Gastrocnemius medialis (tissue), 4 donors: Measurements from ENCODE around the gene KCNC4. TPM values are rescaled to one million over a fixed set of nuclear protein-coding genes. Genes with fewer than 3 reads are reported as not detected.

Source experiments
- ATAC-seq, 2 donors: fragments of 150-250 bp; one replicate each; pipeline ENCODE4 v1.9.1; 2016
- DNase-seq, 2 donors: peaks; one replicate each; pipeline ENCODE4 v3.0.0-alpha.2; 2019
- H3K27ac ChIP-seq, 4 donors: fragments of 200-600 bp; sonication (generic); 1 replicate in 1 of 4; 2 replicates in 3 of 4; pipeline ENCODE4 v1.5.1; 2016 to 2018; ENCODE audit warnings: mild to moderate bottlenecking in 2 of 4, moderate library complexity in 1 of 4
- H3K27me3 ChIP-seq, 3 donors: fragments of 200-600 bp; sonication (generic) in 2 of 3; 1 replicate in 1 of 3; 2 replicates in 2 of 3; pipeline versions ENCODE4 v1.5.1 to v1.6.0; 2016 to 2019; ENCODE audit warnings: mild to moderate bottlenecking in 1 of 3, moderate library complexity in 1 of 3
- H3K36me3 ChIP-seq, 2 donors: fragments of 200-600 bp; sonication (generic) in 1 of 2; one replicate each; pipeline ENCODE4 v1.5.1; 2017 to 2018
- H3K4me1 ChIP-seq, 2 donors: fragments of 200-600 bp; sonication (generic) in 1 of 2; one replicate each; pipeline ENCODE4 v1.5.1; 2016 to 2017; ENCODE audit warnings: mild to moderate bottlenecking in 2 of 2
- H3K4me3 ChIP-seq, 4 donors: fragments of 200-600 bp; sonication (generic) in 3 of 4; 1 replicate in 1 of 4; 2 replicates in 3 of 4; pipeline ENCODE4 v1.5.1; 2016 to 2019; ENCODE audit warnings: mild to moderate bottlenecking in 2 of 4
- H3K9me3 ChIP-seq, 3 donors: fragments of 200-600 bp; sonication (generic) in 2 of 3; 1 replicate in 1 of 3; 2 replicates in 2 of 3; pipeline ENCODE4 v1.5.1; 2016 to 2019
- POLR2A ChIP-seq, 2 donors: fragments of 450-650 bp; IDR thresholded peaks; one replicate each; pipeline ENCODE4 v1.6.1; 2017; ENCODE audit warnings: antibody characterized with exemption in 2 of 2, mild to moderate bottlenecking in 2 of 2, moderate library complexity in 2 of 2
- in situ Hi-C, 4 donors: fragments of 200-750 bp; cut with MboI; loops; one replicate each; pipeline versions ENCODE4 v1.15.0 to v1.8.0; 2017; ENCODE audit warnings: low sequenced_read_pairs in 4 of 4
- intact Hi-C: fragments of 100-400 bp; cut with DNase I; formaldehyde crosslinking; loops from one replicate; pipeline ENCODE4 v1.15.1; 2023; ENCODE audit warnings: low total_unique reads
- total RNA-seq, 4 donors: library from RNA; depleted of rRNA; stranded (reverse); fragments of >200 nt; gene quantifications; one replicate each; pipeline versions ENCODE4 v1.1.0 to v1.2.3, GENCODE V29; 2016
- TF ChIP-seq, protein P1 (sequence below), 5 experiments: fragments of 450-650 bp in 3 of 5; fragments of 200-600 bp in 2 of 5; sonication (generic) in 2 of 5; IDR thresholded peaks in 4 of 5; conservative IDR thresholded peaks in 1 of 5; 1 replicate in 4 of 5; 2 replicates in 1 of 5; pipeline ENCODE4 v1.5.1; 2016 to 2019; ENCODE audit warnings: antibody characterized with exemption in 5 of 5, mild to moderate bottlenecking in 3 of 5, moderate library complexity in 3 of 5

Gene KCNC4
- total RNA-seq, 4 donors from 2014 or later, result 3.1 to 9.1 (median 4.1) TPM

- ATAC-seq, result no peak
- DNase-seq, result no peak
- Histone ChIP-seq H3K9me3 (no peaks in the 10 kb centered on the region), H3K4me1 (no peaks in the 10 kb centered on the region), H3K27ac (no peak overlapping the region), H3K27me3 (no peaks in the 10 kb centered on the region), H3K4me3 (no peak overlapping the region), H3K36me3 (no peaks in the 10 kb centered on the region)
- intact Hi-C loops (no loop called here), in situ Hi-C loops (no loop called here)
- TF ChIP-seq POLR2A (IDR thresholded peaks at IDR 0.05), result no peak
- TF ChIP-seq, protein P1, sequence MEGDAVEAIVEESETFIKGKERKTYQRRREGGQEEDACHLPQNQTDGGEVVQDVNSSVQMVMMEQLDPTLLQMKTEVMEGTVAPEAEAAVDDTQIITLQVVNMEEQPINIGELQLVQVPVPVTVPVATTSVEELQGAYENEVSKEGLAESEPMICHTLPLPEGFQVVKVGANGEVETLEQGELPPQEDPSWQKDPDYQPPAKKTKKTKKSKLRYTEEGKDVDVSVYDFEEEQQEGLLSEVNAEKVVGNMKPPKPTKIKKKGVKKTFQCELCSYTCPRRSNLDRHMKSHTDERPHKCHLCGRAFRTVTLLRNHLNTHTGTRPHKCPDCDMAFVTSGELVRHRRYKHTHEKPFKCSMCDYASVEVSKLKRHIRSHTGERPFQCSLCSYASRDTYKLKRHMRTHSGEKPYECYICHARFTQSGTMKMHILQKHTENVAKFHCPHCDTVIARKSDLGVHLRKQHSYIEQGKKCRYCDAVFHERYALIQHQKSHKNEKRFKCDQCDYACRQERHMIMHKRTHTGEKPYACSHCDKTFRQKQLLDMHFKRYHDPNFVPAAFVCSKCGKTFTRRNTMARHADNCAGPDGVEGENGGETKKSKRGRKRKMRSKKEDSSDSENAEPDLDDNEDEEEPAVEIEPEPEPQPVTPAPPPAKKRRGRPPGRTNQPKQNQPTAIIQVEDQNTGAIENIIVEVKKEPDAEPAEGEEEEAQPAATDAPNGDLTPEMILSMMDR (IDR thresholded peaks at IDR 0.05 in 4 of 5, conservative IDR thresholded peaks at IDR 0.05 in 1 of 5), result no peak
These were observed 44.7 kb downstream of the KCNC4 start for GRCh38 chr1:110254604-110255391.

- TF ChIP-seq, protein P1 (IDR thresholded peaks at IDR 0.05 in 4 of 5, conservative IDR thresholded peaks at IDR 0.05 in 1 of 5), result no peak
- no peak for TF ChIP-seq POLR2A (IDR thresholded peaks at IDR 0.05)
- DNase-seq (no peak), ATAC-seq (peak in 1 of 2 donors; percentile 52)
- Histone ChIP-seq H3K9me3 (no peaks in the 10 kb centered on the region), H3K4me1 (no peaks in the 10 kb centered on the region), H3K27ac (no peak overlapping the region), H3K36me3 (no peaks in the 10 kb centered on the region), H3K4me3 (no peak overlapping the region), H3K27me3 (no peaks in the 10 kb centered on the region)
- in situ Hi-C loops (no loop called here), intact Hi-C loops (no loop called here)
These were observed 45.3 kb downstream of the KCNC4 start for GRCh38 chr1:110255392-110255787.

- Histone ChIP-seq H3K9me3 (no peaks in the 10 kb centered on the region), H3K36me3 (no peaks in the 10 kb centered on the region), H3K4me3 (no peak overlapping the region), H3K4me1 (peaks cover 5 to 8% of the 10 kb centered on the region in 2 donors), H3K27me3 (no peaks in the 10 kb centered on the region), H3K27ac (no peak overlapping the region)
- ATAC-seq (no peak), DNase-seq (no peak)
- in situ Hi-C loops, result no loop called here
- TF ChIP-seq, protein P1 (IDR thresholded peaks at IDR 0.05 in 4 of 5, conservative IDR thresholded peaks at IDR 0.05 in 1 of 5), result no peak
- no peak for TF ChIP-seq POLR2A (IDR thresholded peaks at IDR 0.05)
- intact Hi-C loops, result no loop called here
These were observed 48.6 kb downstream of the KCNC4 start for GRCh38 chr1:110258734-110259133.

DNA sequence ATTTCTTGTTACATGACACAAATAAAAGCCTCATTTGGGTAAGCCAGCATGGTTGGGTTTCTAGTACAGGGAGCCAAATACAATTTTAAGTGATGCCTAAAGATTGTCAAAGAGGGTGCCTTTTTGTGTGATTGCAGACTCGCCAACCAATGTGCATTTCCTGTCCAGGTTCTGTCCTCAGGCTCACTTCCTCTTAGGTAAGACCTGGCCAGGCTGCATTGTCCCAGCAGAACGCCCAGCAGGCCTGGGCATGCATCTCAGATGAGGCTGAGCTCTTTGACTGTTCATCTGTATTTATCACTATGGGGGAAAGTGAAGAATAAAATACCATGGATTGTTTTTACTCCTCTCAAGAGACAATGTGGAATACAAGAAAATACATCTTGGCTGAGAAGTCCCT is 49.7 kb downstream of the KCNC4 start:
- Histone ChIP-seq H3K36me3 (no peaks in the 10 kb centered on the region), H3K27me3 (no peaks in the 10 kb centered on the region), H3K4me1 (peaks cover 5 to 11% of the 10 kb centered on the region in 2 donors), H3K27ac (no peak overlapping the region), H3K4me3 (no peak overlapping the region), H3K9me3 (no peaks in the 10 kb centered on the region)
- intact Hi-C loops (no loop called here), in situ Hi-C loops (no loop called here)
- DNase-seq, result no peak
- ATAC-seq, result no peak
- no peak for TF ChIP-seq POLR2A (IDR thresholded peaks at IDR 0.05)
- TF ChIP-seq, protein P1 (IDR thresholded peaks at IDR 0.05 in 4 of 5, conservative IDR thresholded peaks at IDR 0.05 in 1 of 5), result no peak

Other genes starting within 250 kb of the KCNC4 start
- 100 to 1,000 TPM in 1 of 4 donors, 10 to 100 TPM in 3; 42.3 to 109 (median 69.6) TPM for gene AHCYL1, start 225.5 kb upstream of the KCNC4 start, total RNA-seq
- 10 to 100 TPM; 17.9 to 31.4 (median 20.7) TPM for gene STRIP1, start 175.7 kb upstream of the KCNC4 start, total RNA-seq
- not detected for gene ALX3, start 139.6 kb upstream of the KCNC4 start, total RNA-seq
- gene UBL4B, start 97.9 kb upstream of the KCNC4 start, total RNA-seq, result under 1 TPM in 1 of 4 donors, not detected in 3; 0.16 TPM
- under 1 TPM in 2 of 4 donors, not detected in 2; 0.02 to 0.03 TPM for gene SLC6A17, start 59.8 kb upstream of the KCNC4 start, total RNA-seq
- 10 to 100 TPM; 27.8 to 44.9 (median 30.2) TPM for gene RBM15, start 129.1 kb downstream of the KCNC4 start, total RNA-seq
- gene SLC16A4, start 180.7 kb downstream of the KCNC4 start, total RNA-seq, result 1 to 10 TPM; 1.2 to 3.5 (median 2.9) TPM
- 100 to 1,000 TPM; 116 to 203 (median 153) TPM for gene LAMTOR5, start 197.4 kb downstream of the KCNC4 start, total RNA-seq
- 1 to 10 TPM in 3 of 4 donors, under 1 TPM in 1; 0.38 to 2.8 (median 1.6) TPM for gene PROK1, start 240.8 kb downstream of the KCNC4 start, total RNA-seq